Left renal cortex interstitium (tissue), 4 donors: Measurements from ENCODE around the gene NUFIP1. TPM values are rescaled to one million over a fixed set of nuclear protein-coding genes. Genes with fewer than 3 reads are reported as not detected.

Experiments used
- DNase-seq, 4 donors: peaks; one replicate each; pipeline ENCODE4 v3.0.0-alpha.2; 2013; ENCODE audit warnings: low read depth in 4 of 4, low spot score in 2 of 4, missing footprints in 1 of 4
- polyA plus RNA-seq, 4 donors: library from polyadenylated mRNA; unstranded; fragments of 120-200 nt; gene quantifications; one replicate each; pipeline ENCODE4 v1.2.1, GENCODE V29; 2013; ENCODE audit not compliant: insufficient read length in 4 of 4

Gene NUFIP1
- polyA plus RNA-seq, 4 donors: 10.9 to 13.1 (median 12.5) TPM

- DNase-seq: no peak
Measured at GRCh38 chr13:44894001-44894770, 95.1 kb downstream of the NUFIP1 start.

Other genes with a start within 250 kb of the NUFIP1 start
- 10 to 100 TPM; 53.6 to 63.7 (median 57.0) TPM for gene GPALPP1, start 67 bp upstream of the NUFIP1 start, polyA plus RNA-seq
- 10 to 100 TPM; 24.9 to 32.8 (median 28.3) TPM for gene GTF2F2, start 131.0 kb upstream of the NUFIP1 start, polyA plus RNA-seq
- under 1 TPM; 0.35 to 0.79 (median 0.56) TPM for gene KCTD4, start 211.6 kb upstream of the NUFIP1 start, polyA plus RNA-seq